ENCODE results near the gene SLC16A7.

The SLC16A7 gene

DNA sequence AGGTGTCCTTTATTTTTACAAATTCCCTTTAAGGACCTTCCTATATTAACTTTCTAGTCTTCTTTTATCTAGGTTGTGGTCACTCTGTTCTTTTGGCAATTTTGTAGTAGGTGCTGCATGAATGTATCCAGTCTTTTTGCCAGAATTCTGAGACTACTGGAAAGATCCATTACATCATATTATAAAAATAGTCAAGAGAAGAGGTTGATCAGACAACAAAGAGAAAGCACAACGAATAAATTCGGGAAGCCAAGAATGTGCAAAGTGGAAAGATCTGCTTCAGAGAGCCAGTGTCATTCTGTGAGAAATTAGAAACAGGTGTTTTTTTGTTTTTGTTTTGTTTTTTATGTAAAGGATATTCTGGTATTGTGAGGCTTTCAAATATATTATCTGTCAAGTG lies 15.8 kb upstream of the SLC16A7 start:
- no peaks in the 10 kb centered on the region for H3K9me3 ChIP-seq (ENCODE audit: insufficient read depth, low read depth, low read length)
- H3K4me1 ChIP-seq (ENCODE audit: control insufficient read depth in 1 of 2, insufficient read depth in 2 of 2, low read length in 2 of 2) = no peaks in the 10 kb centered on the region
- no peak overlapping the region for H3K4me2 ChIP-seq (ENCODE audit: low read length)
- no peaks in the 10 kb centered on the region for H3K79me2 ChIP-seq (ENCODE audit: control insufficient read depth, insufficient read depth, low read length, poor library complexity)
- H3K4ac ChIP-seq (ENCODE audit: low read depth, low read length) = no peak overlapping the region
- H3K14ac ChIP-seq (ENCODE audit: low read length) = no peak overlapping the region
- DNase-seq = no peak
- H4K8ac ChIP-seq (ENCODE audit: low read depth, low read length) = no peak overlapping the region
- H2BK5ac ChIP-seq (ENCODE audit: low read depth, low read length, poor library complexity) = no peak overlapping the region
- no peaks in the 10 kb centered on the region for H3K36me3 ChIP-seq (ENCODE audit: control insufficient read depth in 1 of 2, insufficient read depth in 2 of 2, low read length in 2 of 2)
- H2AK5ac ChIP-seq (ENCODE audit: low read length) = no peak overlapping the region
- H3K79me1 ChIP-seq (ENCODE audit: low read length) = no peaks in the 10 kb centered on the region
- no peak overlapping the region for H3K18ac ChIP-seq (ENCODE audit: low read length)
- H2BK120ac ChIP-seq (ENCODE audit: insufficient read depth, low read length, poor library complexity) = no peak overlapping the region
- no peak overlapping the region for H4K91ac ChIP-seq (ENCODE audit: low read depth, low read length)
- H4K12ac ChIP-seq (ENCODE audit: low read depth, low read length) = no peak overlapping the region
- no peak overlapping the region for H3K9ac ChIP-seq (ENCODE audit: low read length)
- WGBS (ENCODE audit: extremely low coverage, insufficient coverage, insufficient read length) = no CpG with 5 or more reads among the region's 2 CpGs
- no peak overlapping the region for H3K23ac ChIP-seq (ENCODE audit: low read length)
- H2BK12ac ChIP-seq (ENCODE audit: low read length) = no peak overlapping the region
- H3K27me3 ChIP-seq (ENCODE audit: insufficient read depth, low read length) = no peaks in the 10 kb centered on the region
- H3K4me3 ChIP-seq (ENCODE audit: low read depth, low read length) = no peak overlapping the region
- no peak overlapping the region for H3K27ac ChIP-seq (ENCODE audit: low read depth, low read length)
- no peak overlapping the region for H2AFZ ChIP-seq (ENCODE audit: insufficient read depth, low read length, poor library complexity)

DNA sequence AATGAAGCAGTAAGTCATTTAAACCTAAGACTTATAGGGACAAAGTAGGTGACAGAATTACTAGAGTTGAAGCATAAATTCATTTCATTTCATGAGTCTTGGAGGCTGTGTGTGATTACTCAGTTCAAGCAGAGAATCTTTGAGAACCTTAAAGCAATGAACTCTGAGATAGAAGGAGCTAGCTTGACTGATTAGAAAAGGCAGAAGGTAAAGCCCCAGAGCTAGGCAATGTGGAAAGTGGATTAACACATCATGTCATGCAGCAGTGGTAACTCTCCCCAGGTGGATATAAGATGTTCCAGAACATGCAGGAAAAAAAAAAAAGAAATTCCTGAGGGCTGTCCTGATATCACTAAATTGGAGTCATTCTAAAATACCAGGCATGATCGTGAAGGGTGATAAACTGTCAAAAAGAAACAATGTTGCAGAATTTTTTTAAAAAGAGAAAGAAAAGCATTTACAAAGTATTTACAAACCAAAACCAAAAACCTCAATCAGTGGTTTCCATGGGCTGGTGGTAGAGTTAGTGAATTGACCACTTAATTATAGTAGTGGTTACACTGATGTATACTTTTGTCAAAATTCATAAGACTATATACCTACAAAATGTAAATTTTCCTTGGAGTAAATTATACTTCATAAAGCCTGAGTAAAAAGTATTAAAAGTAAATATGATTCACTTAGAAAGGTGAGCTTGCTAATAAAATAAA lies 12.7 kb upstream of the SLC16A7 start:
- no peaks in the 10 kb centered on the region for H3K79me2 ChIP-seq (ENCODE audit: control insufficient read depth, insufficient read depth, low read length, poor library complexity)
- no peak overlapping the region for H3K4me3 ChIP-seq (ENCODE audit: low read depth, low read length)
- H4K12ac ChIP-seq (ENCODE audit: low read depth, low read length) = no peak overlapping the region
- H3K27ac ChIP-seq (ENCODE audit: low read depth, low read length) = no peak overlapping the region
- no peaks in the 10 kb centered on the region for H3K27me3 ChIP-seq (ENCODE audit: insufficient read depth, low read length)
- no peaks in the 10 kb centered on the region for H3K9me3 ChIP-seq (ENCODE audit: insufficient read depth, low read depth, low read length)
- H3K4ac ChIP-seq (ENCODE audit: low read depth, low read length) = no peak overlapping the region
- no peak overlapping the region for H3K23ac ChIP-seq (ENCODE audit: low read length)
- no CpG with 5 or more reads among the region's 1 CpG for WGBS (ENCODE audit: extremely low coverage, insufficient coverage, insufficient read length)
- H2AFZ ChIP-seq (ENCODE audit: insufficient read depth, low read length, poor library complexity) = no peak overlapping the region
- no peak overlapping the region for H2BK5ac ChIP-seq (ENCODE audit: low read depth, low read length, poor library complexity)
- no peak overlapping the region for H2AK5ac ChIP-seq (ENCODE audit: low read length)
- no peak overlapping the region for H2BK120ac ChIP-seq (ENCODE audit: insufficient read depth, low read length, poor library complexity)
- H4K8ac ChIP-seq (ENCODE audit: low read depth, low read length) = no peak overlapping the region
- no peaks in the 10 kb centered on the region for H3K36me3 ChIP-seq (ENCODE audit: control insufficient read depth in 1 of 2, insufficient read depth in 2 of 2, low read length in 2 of 2)
- H3K9ac ChIP-seq (ENCODE audit: low read length) = no peak overlapping the region
- no peak overlapping the region for H3K4me2 ChIP-seq (ENCODE audit: low read length)
- no peak overlapping the region for H3K14ac ChIP-seq (ENCODE audit: low read length)
- H3K79me1 ChIP-seq (ENCODE audit: low read length) = no peaks in the 10 kb centered on the region
- no peaks in the 10 kb centered on the region for H3K4me1 ChIP-seq (ENCODE audit: control insufficient read depth in 1 of 2, insufficient read depth in 2 of 2, low read length in 2 of 2)
- DNase-seq = no peak
- no peak overlapping the region for H3K18ac ChIP-seq (ENCODE audit: low read length)
- H2BK12ac ChIP-seq (ENCODE audit: low read length) = no peak overlapping the region
- H4K91ac ChIP-seq (ENCODE audit: low read depth, low read length) = no peak overlapping the region

DNA sequence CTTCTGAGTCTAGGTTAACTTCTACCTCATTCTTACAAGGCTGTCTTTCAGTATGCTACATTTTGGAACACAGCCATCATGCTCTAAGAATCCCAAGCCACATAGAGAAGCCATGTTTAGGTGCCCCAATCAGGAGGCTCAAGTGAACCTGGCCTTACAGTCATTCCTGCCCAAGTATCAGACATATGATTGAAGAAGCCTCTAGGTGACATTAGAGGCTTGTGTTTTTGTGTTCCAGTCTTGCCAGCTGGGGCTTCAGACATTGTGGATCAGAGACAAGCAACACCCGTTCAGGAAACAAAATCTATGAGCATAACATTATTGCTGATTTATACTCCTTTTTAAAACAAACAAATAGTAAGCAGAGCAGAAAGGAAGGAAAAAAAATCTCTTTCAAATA lies 8.1 kb upstream of the SLC16A7 start:
- H3K27ac ChIP-seq (ENCODE audit: low read depth, low read length) = no peak overlapping the region
- no peaks in the 10 kb centered on the region for H3K36me3 ChIP-seq (ENCODE audit: control insufficient read depth in 1 of 2, insufficient read depth in 2 of 2, low read length in 2 of 2)
- H3K4me3 ChIP-seq (ENCODE audit: low read depth, low read length) = no peak overlapping the region
- H4K91ac ChIP-seq (ENCODE audit: low read depth, low read length) = no peak overlapping the region
- H3K23ac ChIP-seq (ENCODE audit: low read length) = no peak overlapping the region
- no peak overlapping the region for H3K4me2 ChIP-seq (ENCODE audit: low read length)
- H3K9ac ChIP-seq (ENCODE audit: low read length) = peak overlapping the region; percentile 65
- no peak for DNase-seq
- H4K12ac ChIP-seq (ENCODE audit: low read depth, low read length) = no peak overlapping the region
- no peak overlapping the region for H3K4ac ChIP-seq (ENCODE audit: low read depth, low read length)
- H2BK120ac ChIP-seq (ENCODE audit: insufficient read depth, low read length, poor library complexity) = no peak overlapping the region
- no CpG with 5 or more reads among the region's 1 CpG for WGBS (ENCODE audit: extremely low coverage, insufficient coverage, insufficient read length)
- H3K9me3 ChIP-seq (ENCODE audit: insufficient read depth, low read depth, low read length) = no peaks in the 10 kb centered on the region
- H3K79me1 ChIP-seq (ENCODE audit: low read length) = no peaks in the 10 kb centered on the region
- no peak overlapping the region for H2AFZ ChIP-seq (ENCODE audit: insufficient read depth, low read length, poor library complexity)
- no peak overlapping the region for H3K18ac ChIP-seq (ENCODE audit: low read length)
- H3K14ac ChIP-seq (ENCODE audit: low read length) = no peak overlapping the region
- no peak overlapping the region for H2AK5ac ChIP-seq (ENCODE audit: low read length)
- H4K8ac ChIP-seq (ENCODE audit: low read depth, low read length) = no peak overlapping the region
- no peaks in the 10 kb centered on the region for H3K79me2 ChIP-seq (ENCODE audit: control insufficient read depth, insufficient read depth, low read length, poor library complexity)
- no peak overlapping the region for H2BK5ac ChIP-seq (ENCODE audit: low read depth, low read length, poor library complexity)
- H2BK12ac ChIP-seq (ENCODE audit: low read length) = no peak overlapping the region
- no peaks in the 10 kb centered on the region for H3K27me3 ChIP-seq (ENCODE audit: insufficient read depth, low read length)
- no peaks in the 10 kb centered on the region for H3K4me1 ChIP-seq (ENCODE audit: control insufficient read depth in 1 of 2, insufficient read depth in 2 of 2, low read length in 2 of 2)

DNA sequence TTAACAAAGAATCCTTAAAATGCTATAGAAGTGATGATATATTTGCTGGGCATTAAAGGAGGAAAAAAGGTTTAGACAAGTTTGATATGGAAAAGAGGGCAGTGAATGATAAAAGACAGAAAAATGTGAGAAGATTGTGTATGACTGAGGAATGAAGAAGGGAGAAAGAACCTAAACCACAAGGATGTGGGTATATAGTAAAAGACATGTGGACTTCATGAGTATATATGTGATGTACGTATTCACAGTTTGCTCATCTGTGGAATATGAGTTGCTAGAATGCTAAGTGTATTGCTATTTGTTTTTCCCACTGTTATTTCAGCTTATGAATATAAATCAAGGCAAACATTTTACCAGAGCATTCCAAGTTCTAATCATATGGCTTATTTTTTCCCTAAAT lies 2.1 kb upstream of the SLC16A7 start:
- no peak overlapping the region for H3K4ac ChIP-seq (ENCODE audit: low read depth, low read length)
- H2BK5ac ChIP-seq (ENCODE audit: low read depth, low read length, poor library complexity) = no peak overlapping the region
- H2BK12ac ChIP-seq (ENCODE audit: low read length) = no peak overlapping the region
- H4K12ac ChIP-seq (ENCODE audit: low read depth, low read length) = no peak overlapping the region
- H3K27me3 ChIP-seq (ENCODE audit: insufficient read depth, low read length) = peaks cover 4% of the 10 kb centered on the region
- no peak overlapping the region for H3K4me3 ChIP-seq (ENCODE audit: low read depth, low read length)
- no peak overlapping the region for H3K9ac ChIP-seq (ENCODE audit: low read length)
- no peaks in the 10 kb centered on the region for H3K79me2 ChIP-seq (ENCODE audit: control insufficient read depth, insufficient read depth, low read length, poor library complexity)
- no peak overlapping the region for H3K23ac ChIP-seq (ENCODE audit: low read length)
- DNase-seq = no peak
- H2BK120ac ChIP-seq (ENCODE audit: insufficient read depth, low read length, poor library complexity) = no peak overlapping the region
- WGBS (ENCODE audit: extremely low coverage, insufficient coverage, insufficient read length) = no CpG with 5 or more reads among the region's 1 CpG
- no peak overlapping the region for H3K14ac ChIP-seq (ENCODE audit: low read length)
- H3K4me2 ChIP-seq (ENCODE audit: low read length) = no peak overlapping the region
- H4K91ac ChIP-seq (ENCODE audit: low read depth, low read length) = no peak overlapping the region
- H4K8ac ChIP-seq (ENCODE audit: low read depth, low read length) = no peak overlapping the region
- no peaks in the 10 kb centered on the region for H3K9me3 ChIP-seq (ENCODE audit: insufficient read depth, low read depth, low read length)
- H3K27ac ChIP-seq (ENCODE audit: low read depth, low read length) = no peak overlapping the region
- H3K79me1 ChIP-seq (ENCODE audit: low read length) = no peaks in the 10 kb centered on the region
- no peaks in the 10 kb centered on the region for H3K36me3 ChIP-seq (ENCODE audit: control insufficient read depth in 1 of 2, insufficient read depth in 2 of 2, low read length in 2 of 2)
- peaks cover 0 to 2% of the 10 kb centered on the region in 2 experiments for H3K4me1 ChIP-seq (ENCODE audit: control insufficient read depth in 1 of 2, insufficient read depth in 2 of 2, low read length in 2 of 2)
- no peak overlapping the region for H3K18ac ChIP-seq (ENCODE audit: low read length)
- H2AK5ac ChIP-seq (ENCODE audit: low read length) = no peak overlapping the region
- no peak overlapping the region for H2AFZ ChIP-seq (ENCODE audit: insufficient read depth, low read length, poor library complexity)
